Stimulated activated CD8-positive, alpha-beta memory T cell treated with anti-CD3 and anti-CD28 coated beads, Interleukin-12 subunit alpha, Interleukin-12 subunit beta, amount 100 ng/mL, for 4 hours (primary cell): ENCODE data around the gene TNFSF4.
"Not testable (repeated sequence)": the region's sequence is repeated elsewhere in the genome, so short reads cannot be mapped to it uniquely, and the experiment has no call there.

ENCODE experiments used
- DNase-seq: peaks from one replicate; pipeline ENCODE4 v3.0.0-alpha.2; 2020; ENCODE audit warnings: low read depth

The TNFSF4 gene

DNA sequence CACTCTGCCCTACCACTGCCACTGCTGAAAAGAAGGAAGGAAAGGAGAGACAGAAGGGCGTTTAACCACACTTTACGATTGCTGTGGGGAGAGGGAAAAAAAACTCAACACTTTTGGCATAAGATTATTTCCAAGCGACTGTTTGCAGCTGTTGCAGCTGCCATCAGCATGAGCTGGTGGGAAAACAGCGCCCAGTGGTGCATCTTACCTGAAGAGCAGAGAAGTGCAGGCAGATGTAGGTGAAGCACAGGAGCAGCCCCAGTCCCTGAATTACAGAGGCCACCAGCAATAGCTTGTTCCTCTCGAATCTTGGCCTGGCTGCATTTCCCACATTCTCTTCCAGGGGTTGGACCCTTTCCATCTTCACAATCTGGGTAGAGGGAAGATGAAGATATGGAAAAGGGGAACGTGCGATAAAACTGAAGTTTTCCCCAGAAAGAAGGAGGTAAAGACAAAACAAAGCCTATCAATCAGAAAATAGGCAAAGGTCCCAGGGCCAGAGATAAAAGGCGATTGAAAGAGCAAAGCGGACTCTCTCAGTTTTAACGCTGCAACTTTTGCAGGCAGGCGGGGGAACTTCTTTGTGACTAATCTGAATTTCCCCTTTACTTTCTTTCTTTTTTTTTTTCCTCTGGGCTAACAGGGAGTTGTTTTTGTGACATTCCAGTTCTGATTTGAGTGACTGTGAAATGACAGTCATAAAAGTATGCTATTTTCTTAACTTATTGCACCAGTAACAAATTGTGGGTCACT, at the start of gene TNFSF4:
Gene TNFSF4 (minus strand): TSS at position 516 of the 753 bp plus-strand sequence. CDS start 155 bp downstream, at position 361.
- no peak for DNase-seq

DNA sequence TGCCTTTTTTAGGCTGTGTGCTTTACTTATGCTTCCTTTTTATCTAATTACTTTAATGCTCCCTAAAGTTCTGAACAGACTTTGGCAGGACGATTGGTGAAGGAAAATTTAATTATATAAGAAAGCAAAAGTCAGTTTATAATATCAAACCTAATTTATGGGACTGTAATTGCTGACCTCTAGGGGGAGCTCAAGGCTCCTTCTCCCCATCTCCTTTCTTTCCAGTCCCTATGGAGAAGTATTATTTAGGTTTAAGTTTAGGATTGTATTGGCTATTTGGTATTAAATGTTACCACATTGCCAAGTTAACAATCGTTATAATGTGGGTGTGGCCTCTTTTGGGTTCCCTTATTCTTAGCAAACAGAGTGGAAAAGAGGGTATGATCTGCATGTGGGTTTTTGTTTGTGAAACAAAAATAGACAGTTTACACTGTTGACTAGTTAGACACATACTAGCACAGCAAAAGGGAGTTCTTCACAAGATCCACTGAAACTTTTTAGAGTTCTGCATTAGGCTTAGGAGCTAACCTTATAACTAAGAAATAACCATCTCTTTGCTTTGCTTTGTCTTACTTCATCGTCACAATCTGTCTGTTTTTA, 48.2 kb upstream of the TNFSF4 start:
- no peak for DNase-seq

DNA sequence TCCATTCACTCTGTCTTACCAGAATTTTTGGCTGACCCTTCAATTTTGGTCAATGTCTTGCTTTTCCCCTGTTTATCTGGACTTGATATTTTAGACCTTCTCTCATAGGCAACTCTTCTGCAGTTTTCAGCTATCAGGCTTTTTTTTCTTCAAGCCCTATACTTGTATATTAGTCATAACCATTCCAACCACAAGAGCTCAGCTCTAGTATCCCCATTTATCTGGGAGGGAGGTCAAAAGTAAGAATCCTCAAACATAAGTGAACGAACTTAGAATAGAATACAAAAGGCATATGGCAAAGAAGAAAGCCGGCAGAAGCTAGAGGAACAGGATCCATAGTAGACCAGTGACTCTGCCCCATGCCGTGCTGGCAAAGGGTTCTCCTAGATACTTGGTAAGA, 45.9 kb upstream of the TNFSF4 start:
- no peak for DNase-seq

DNA sequence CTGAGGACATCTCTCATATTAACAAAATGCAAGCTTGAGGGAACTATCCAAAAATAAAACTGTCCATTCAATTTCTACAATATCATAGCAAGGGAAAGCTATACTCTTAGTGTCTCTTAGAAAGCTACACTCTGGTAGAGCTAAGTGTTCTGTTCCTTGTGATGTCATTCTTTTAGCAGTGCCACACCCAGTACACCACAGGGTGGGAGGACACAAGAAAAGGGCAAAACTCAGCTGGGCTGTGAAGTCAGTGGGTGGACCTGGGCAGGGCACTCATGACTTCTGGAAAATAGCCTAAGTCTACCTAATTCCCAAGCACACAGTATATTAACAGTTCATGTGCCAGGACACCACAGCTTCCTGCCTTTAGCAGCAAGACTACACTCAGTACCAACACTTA, 42.2 kb upstream of the TNFSF4 start:
- DNase-seq = no peak

GRCh38 chr1:173248247-173248940, 41.3 kb upstream of the TNFSF4 start:
- no peak for DNase-seq

DNA sequence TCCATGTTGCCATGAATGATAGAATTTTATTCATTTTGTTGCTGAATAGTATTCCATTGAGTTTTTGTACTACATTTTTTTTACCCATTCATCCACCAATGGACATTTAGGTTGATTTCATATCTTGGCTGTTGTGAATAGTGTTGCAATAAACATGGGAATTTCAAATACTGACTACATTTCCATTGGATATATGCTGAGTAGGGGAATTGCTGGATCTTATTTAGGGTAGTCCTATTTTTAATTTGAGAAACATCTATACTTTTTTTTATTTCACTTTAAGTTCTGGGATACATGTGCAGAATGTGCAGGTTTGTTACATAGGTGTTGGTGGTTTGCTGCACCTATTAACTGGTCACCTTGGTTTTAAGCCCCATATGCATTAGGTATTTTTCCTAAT, 38.8 kb upstream of the TNFSF4 start:
- DNase-seq = no peak

- no peak for DNase-seq
Measured at GRCh38 chr1:173243300-173243699, 36.2 kb upstream of the TNFSF4 start.

GRCh38 chr1:173241528-173242347, 34.6 kb upstream of the TNFSF4 start:
- DNase-seq = no peak

DNA sequence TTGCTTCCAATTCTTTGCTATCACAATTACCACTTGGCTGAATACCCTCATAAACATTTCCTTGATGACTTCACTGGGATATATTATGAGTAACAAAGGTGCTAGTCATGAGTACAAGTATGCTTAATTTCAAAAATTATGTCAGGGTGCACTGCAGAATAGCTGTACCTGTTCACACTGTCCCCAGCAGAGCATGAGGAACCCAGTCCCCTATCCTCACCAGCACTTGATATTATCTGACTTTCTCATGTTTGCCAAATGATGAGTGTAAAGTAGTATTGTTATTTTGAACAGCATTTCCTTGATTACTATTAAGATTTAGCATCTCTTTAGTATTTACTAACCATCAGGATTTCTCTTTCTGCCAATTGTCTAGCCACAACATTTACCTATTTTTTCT, 33.5 kb upstream of the TNFSF4 start:
- DNase-seq = no peak

- no peak for DNase-seq
Measured at GRCh38 chr1:173239058-173239457, 31.9 kb upstream of the TNFSF4 start.

- DNase-seq = no peak
Measured at GRCh38 chr1:173234899-173235298, 27.8 kb upstream of the TNFSF4 start.

- not testable (repeated sequence) for DNase-seq
Measured at GRCh38 chr1:173234434-173234833, 27.3 kb upstream of the TNFSF4 start.

DNA sequence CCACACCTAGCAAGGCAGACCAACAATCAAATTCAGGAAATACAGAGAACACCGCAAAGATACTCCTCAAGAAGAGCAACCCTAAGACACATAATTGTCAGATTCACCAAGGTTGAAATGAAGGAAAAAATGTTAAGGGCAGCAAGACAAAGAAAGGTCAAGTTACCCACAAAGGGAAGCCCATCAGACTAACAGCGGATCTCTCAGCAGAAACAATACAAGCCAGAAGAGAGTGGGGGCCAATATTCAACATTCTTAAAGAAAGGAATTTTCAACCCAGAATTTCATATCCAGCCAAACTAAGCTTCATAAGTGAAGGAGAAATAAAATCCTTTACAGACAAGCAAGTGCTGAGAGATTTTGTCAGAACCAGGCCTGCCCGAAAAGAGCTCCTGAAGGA, 21.9 kb upstream of the TNFSF4 start:
- not testable (repeated sequence) for DNase-seq

DNA sequence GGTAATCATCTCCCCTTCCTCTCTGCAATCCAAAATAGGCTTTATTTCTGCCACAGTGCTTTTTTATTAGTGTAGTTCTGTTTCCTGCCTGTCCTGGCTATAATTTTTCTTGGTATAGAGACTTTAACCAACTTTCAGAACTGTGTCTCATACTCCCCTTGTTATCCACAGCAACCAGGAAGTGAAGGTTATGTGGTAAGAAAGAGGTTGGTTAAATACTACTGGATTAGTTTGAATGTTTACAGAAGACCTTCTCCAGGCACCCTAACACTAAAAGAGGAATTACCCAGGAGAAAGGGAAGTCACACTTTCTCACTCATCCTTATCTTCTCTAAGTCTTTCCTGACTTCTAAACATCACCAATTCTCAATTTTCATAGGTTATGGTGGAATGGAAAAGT, 17.8 kb upstream of the TNFSF4 start:
- DNase-seq = no peak

- DNase-seq = no peak
Measured at GRCh38 chr1:173224280-173224892, 17.3 kb upstream of the TNFSF4 start.

GRCh38 chr1:173223031-173223380, 15.9 kb upstream of the TNFSF4 start:
- DNase-seq = no peak

- no peak for DNase-seq
Measured at GRCh38 chr1:173222149-173223030, 15.3 kb upstream of the TNFSF4 start.

- no peak for DNase-seq
Measured at GRCh38 chr1:173220157-173220556, 13.0 kb upstream of the TNFSF4 start.

- DNase-seq = no peak
Measured at GRCh38 chr1:173213665-173214064, 6.5 kb upstream of the TNFSF4 start.

DNA sequence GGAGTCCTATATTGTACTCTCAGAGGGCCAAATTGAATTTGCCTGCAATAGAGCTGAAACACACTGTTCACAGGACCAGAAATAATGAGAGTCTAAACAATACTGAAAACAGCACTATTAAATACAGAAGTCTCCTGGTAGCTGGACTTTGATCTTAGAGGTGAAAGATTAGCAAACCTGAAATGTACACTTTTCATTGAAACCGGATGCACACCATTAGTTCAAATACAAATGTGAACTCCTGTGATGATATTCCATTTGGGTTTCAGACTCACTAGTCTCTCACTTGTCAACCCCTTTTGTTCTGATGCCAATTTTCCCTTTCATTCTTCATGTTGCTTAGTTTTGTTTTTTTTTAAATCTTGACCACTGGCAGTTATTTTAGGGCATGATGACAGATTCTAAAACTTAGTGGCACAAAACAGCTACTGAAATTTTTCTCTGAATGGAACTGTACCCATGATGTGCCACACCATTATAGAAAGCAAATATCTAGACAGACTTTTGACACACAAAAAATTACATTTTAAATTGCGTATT, 5.9 kb upstream of the TNFSF4 start:
- DNase-seq = no peak
